Omental fat pad (tissue), 4 donors: ENCODE results near the gene VAPB. TPM values are rescaled to one million over a fixed set of nuclear protein-coding genes. Genes with fewer than 3 reads are reported as not detected.

ENCODE experiments used
- ATAC-seq: fragments of 150-250 bp; one replicate; pipeline ENCODE4 v1.9.1; 2016; ENCODE audit warnings: mild to moderate bottlenecking, moderate library complexity; ENCODE audit not compliant: low FRiP score
- DNase-seq: peaks from one replicate; pipeline ENCODE4 v3.0.0-alpha.2; 2019; ENCODE audit warnings: low spot score
- total RNA-seq, 4 donors: library from RNA; depleted of rRNA; stranded (reverse); fragments of >200 nt; gene quantifications; one replicate each; pipeline ENCODE4 v1.1.0, GENCODE V29; 2016
- TF ChIP-seq, protein P1 (sequence below), 3 donors: fragments of 450-650 bp; IDR thresholded peaks; one replicate each; pipeline ENCODE4 v1.5.1; 2016 to 2017; ENCODE audit warnings: antibody characterized with exemption in 3 of 3, mild to moderate bottlenecking in 3 of 3, moderate library complexity in 2 of 3

The VAPB gene
- total RNA-seq, 4 donors from 2014 or later, result 21.4 to 26.8 (median 23.6) TPM

DNA sequence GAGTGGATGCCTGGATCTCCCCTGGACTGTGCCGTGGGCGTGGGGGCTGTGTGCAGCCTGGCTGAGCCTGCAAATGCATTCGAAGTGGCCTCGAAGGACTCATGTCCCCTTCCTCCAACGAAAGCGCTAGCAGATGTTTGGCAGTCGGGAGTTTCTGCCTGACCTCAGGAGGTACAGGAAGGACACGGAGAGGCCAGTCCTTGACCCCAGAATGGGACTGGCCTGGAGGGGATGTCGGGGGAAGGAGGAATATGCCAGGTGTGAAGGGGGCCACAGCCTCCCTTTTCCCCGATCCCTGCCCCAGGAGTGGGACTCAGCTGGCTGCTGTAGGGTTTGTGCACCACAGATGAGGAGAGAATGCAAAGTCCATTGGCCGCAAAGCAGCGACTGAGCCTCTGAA, 80.6 kb downstream of the VAPB start:
- TF ChIP-seq, protein P1, sequence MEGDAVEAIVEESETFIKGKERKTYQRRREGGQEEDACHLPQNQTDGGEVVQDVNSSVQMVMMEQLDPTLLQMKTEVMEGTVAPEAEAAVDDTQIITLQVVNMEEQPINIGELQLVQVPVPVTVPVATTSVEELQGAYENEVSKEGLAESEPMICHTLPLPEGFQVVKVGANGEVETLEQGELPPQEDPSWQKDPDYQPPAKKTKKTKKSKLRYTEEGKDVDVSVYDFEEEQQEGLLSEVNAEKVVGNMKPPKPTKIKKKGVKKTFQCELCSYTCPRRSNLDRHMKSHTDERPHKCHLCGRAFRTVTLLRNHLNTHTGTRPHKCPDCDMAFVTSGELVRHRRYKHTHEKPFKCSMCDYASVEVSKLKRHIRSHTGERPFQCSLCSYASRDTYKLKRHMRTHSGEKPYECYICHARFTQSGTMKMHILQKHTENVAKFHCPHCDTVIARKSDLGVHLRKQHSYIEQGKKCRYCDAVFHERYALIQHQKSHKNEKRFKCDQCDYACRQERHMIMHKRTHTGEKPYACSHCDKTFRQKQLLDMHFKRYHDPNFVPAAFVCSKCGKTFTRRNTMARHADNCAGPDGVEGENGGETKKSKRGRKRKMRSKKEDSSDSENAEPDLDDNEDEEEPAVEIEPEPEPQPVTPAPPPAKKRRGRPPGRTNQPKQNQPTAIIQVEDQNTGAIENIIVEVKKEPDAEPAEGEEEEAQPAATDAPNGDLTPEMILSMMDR (IDR thresholded peaks at IDR 0.05), result no peak
- no peak for ATAC-seq
- DNase-seq, result no peak

DNA sequence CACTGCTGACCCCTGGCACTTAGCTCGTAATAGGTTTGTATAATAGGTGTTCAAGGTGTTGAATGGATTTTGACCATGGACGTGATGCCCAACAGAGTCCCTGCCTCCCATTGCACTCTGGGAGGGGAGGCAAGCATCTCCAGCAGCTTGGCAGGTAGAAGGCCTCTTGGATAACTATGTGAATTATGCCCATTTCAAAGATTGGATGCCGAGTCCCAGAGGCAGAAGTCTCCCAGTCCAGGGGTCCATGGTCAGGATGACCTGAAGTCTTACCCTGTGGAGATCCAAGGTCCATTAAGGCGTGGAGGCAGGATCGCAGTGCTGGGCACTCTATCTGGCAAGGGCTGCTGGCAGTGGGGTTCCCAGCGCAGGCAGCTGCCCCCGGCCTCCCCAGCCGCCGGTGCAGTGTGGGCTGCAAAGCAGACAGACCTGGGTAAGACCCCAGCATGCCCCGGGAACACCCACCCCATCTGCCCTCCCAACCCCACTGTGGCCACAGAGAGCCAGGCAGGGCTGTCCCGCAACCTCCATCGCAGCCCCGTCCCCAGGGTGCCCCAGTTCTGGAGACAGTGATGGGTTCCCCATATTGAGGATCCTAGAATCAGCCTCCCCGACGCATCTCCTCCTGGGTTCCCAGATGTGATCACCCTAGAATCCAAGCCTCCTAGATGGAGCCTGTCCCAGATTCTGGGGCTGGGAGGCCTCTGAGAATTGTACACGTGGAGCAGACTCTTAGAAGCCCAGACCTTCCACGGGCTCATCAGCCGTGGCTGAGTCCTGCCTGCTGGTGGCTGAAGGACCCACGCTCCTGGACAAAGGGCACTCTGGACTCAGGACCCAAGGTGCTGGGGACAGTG, 81.5 kb downstream of the VAPB start:
- no peak for ATAC-seq
- TF ChIP-seq, protein P1 (IDR thresholded peaks at IDR 0.05), result no peak
- no peak for DNase-seq

DNA sequence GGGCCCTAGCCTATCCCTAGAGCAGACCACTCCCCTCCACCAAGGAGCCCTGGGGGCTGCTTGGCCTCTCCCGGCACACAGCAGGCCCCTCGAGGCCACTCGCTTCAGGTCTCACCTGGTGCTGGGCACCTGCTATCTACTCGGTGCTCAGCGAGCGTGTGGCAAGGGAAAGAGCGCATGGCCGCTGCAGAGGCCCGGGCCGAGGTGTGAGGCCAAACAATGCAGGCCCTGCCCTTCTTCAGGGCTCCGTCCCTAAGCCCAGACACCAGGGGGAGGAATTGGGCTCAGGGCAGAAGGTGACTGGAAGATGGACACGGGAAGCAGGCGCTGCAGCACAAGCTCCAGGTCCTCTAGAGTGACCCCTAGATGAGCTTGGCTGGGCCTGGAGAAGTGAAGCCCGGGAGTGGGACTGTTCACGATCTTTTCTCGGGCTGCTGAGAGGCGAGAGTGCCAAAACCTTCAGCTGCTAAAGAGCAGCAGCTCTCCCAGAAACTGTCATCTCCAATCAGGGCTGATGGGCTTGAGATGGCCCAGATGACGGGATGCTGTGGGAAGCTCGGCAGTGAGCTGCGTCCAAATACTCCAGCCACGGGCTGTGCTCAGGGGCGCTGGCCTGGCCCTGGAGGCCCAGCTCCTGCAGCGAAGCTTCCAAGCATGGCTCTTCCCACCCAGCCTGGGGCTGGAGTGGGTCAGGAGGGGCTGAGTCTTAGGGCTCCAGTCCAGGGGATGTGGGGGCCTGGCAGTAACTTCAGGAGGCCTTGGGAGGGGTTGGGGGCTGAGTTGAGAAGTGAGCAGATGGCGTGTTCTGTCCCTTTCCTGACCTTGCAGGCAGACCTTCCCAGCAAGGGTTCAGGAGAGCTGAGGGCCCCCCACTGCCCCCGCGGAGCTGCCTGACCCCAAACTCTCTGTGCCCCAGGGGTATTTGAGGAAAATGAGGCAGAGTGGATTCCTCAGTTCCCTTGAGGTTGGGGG, 82.5 kb downstream of the VAPB start:
- no peak for DNase-seq
- TF ChIP-seq, protein P1 (IDR thresholded peaks at IDR 0.05), result no peak
- no peak for ATAC-seq

DNA sequence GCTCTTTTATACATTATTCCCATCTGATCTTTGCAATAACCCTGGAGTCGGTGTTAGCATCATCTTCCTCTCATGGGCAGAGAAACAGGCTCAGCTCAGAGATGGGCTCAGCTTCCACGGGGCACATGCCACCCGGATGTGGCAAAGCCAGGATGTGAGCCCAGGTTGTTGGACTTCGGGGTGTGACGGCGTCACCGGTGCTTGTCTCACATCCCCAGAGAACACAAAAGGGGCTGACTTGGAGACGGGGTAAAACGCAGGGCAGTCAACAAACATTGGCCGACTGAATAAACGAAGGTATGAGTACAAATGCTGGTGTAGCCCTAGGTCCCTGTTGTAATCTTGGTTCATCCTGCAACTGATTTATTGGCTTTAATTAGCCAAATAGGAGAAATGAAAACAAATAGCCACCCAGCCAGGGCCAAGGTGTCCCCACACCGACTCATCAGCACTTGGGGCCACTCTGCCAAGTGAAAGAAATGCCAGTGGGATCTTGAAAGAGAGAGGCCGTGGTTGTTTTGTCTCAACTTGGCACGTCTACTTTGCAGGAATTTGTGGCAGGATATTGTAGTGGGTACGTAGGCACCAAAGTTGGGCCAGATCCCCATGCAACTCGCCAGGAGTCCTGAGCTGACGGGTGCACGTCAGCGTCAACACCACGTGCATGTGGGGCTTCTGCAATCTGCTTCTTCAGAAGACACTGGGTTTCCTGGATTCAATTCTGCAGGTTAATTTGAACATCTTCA, 83.4 kb downstream of the VAPB start:
- DNase-seq, result no peak
- no peak for ATAC-seq
- TF ChIP-seq, protein P1 (IDR thresholded peaks at IDR 0.05), result no peak

DNA sequence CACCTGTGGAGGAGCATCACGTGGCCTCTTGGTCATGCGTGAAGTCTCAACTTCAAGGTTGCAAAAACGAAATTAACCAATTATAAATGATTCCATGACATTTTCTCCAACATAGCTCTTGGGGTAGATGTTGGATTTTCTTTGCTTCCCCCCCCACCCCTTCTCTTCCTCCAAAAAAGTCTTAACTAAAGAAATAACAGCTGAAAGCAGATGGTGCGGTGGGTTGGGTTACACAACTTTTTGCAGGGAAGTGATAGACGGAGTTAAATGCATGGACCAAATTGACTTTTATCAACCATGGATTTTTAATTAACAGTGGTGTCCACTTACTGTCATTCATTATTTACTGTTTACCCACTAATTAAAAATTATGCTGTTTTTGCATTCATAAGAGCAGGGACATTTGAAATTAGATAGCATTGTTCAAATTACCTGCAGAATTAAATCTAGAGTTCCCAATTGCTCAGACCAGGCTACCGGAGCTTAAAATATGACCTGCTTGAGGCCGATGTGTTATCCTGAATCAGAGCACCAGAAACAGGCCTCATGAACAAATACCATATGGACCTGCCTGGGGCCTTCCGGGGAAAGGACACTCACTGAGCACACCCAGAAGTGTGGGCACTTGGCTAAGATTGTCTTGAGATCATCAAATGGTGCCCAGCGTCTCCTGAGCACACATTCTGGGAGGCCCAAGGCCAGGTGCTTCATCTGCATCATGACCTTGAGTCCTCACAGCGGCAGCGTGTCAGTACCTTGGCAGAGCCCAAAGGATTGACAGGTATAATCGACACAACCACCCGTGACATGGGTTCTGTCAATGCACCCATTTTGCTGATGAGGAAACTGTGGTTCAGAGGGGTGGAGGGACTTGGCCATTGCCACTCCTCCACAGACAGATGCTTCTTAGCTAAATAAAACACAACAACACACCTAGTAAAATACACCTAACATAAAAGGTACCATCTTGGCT, 84.7 kb downstream of the VAPB start:
- TF ChIP-seq, protein P1 (IDR thresholded peaks at IDR 0.05), result no peak
- no peak for ATAC-seq
- no peak for DNase-seq

DNA sequence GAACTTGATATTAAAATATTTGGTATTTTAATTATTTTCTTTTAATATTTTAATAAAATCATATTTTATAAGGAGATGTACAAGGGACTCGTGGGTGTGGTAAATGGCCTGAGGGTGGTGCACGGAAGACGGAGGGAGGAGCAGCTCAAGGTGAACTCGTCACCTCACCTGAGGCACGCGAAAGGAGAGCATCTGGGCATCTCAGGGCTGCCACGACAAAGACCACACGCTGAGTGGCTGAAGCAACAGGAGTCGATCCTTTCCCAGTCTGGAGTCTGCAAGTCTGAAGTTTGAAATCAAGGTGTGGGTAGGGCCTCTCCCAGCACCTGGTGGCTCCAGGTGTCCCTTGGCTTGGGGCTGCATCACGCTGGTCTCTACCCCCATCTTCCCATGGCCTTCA, 86.4 kb downstream of the VAPB start:
- TF ChIP-seq, protein P1 (IDR thresholded peaks at IDR 0.05), result no peak
- no peak for DNase-seq
- no peak for ATAC-seq
